ENCODE data around the gene UGT1A6.
"Not testable (repeated sequence)": the region's sequence is repeated elsewhere in the genome, so short reads cannot be mapped to it uniquely, and the experiment has no call there.

UGT1A6 gene

DNA sequence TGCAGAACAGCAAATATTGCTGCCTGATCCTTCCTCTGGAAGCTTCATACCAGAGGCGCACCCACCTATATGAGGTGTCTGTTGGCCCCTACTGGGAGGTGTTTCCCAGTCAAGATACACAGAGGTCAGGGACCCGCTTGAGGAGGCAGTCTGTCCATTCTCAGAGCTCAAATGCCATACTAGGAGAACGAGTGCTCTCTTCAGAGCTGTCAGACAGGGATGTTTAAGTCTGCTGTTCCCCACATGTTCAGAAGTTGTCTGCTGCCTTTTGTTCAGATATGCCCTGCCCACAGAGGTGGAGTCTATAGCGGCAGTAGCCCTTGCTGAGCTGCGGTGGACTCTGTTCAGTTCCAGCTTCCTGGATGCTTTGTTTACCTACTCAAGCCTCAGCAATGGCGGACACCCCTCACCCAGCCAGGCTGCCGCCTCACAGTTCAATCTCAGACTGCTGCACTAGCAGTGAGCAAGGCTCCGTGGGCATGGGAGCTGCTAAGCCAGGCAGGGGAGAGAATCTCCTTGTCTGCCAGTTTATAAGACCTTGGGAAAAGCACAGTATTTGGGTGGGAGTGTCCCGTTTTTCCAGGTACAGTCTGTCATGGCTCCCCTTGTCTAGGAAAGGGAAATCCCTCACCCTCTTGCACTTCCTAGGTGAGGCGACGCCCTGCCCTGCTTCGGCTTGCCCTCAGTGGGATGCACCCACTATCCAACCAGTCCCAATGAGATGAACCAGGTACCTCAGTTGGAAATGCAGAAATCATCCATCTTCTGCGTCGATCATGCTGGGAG, 44.4 kb downstream of the UGT1A6 start:
- not testable (repeated sequence) for DNase-seq

DNA sequence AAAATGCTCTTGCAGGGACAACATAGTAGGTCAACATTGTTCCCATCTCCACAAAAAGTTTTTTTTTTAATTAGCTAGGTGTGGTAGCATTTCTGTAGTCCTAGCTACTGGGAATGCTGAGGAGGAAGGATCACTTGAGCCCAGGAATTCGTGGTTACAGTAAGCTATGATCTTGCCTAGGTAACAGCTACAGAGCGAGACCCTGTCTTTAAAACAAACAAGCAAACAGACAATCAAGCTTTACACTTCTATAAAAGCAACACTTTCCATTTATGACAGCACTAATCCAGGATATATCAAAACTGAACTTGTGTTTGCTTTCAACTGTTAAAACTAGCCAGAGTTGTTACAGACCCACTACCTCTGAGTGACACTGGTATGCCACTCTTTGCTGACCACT, 48.2 kb downstream of the UGT1A6 start:
- no peak for DNase-seq

DNA sequence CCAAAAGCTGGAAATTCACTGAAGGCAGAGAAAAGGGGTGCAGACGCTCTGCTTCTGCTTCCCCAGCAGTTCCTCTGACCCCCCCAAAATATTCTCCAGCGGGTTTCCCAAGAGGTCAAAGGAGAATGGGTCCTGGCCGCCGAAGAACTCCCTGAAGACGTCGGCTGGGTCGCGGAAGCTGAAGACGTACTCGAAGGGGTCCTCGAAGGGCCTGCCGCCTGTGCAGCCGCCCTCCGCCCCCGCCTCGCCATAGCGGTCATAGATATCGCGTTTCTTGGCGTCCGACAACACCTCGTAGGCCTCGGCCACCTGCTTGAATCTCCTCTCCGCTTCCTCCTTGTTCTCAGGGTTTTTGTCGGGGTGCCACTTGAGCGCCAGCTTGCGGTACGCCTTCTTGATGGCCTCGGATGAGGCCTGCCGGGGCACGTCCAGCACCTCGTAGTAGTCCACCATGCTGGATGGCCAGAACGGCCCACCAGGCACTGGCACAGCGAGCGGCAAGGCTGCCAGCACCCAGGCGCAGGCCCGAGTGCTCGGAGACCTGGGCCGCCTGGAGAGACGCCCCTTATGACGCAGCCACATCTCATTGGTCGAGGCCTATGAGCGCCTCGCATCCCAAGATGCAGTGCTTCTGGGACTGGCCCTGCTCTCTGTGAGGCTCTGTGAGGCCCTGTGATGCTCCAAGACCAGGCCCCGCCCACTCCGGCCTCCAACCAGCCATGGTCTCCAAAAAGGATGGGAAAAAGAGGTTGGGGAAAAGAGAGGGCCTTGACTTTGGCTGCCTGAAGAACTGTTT, 51.0 kb downstream of the UGT1A6 start:
- DNase-seq = no peak

DNA sequence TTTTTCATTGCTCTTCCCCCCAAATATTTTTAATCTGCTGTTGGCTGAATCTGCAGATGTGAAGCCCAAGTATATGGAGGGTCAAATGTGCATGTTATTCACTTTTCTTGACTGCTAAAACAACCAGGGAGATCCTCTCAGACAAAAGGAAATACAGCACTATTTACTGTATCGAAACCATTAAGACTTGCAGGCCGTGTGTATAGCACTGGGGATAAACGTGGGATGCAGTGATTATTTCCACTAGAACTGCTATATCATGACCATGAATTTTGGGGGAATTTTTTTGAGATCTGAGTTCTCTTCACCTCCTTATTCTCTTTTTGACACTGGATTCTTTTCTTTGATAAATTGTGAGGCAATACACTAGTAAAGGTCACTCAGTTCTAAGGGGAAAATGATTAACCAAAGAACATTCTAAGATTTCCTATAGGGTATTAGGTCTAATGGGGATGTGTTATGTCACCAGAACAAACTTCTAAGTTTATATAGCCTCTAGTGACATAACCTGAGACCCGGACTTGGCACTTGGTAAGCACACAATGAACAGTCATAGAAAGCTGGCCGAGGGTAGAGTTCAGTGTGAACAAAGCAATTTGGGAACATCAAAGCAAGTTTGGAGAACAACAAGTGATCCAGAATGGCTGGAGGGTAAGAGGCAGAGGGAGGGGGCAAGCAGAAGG, 52.5 kb downstream of the UGT1A6 start:
- DNase-seq = no peak

DNA sequence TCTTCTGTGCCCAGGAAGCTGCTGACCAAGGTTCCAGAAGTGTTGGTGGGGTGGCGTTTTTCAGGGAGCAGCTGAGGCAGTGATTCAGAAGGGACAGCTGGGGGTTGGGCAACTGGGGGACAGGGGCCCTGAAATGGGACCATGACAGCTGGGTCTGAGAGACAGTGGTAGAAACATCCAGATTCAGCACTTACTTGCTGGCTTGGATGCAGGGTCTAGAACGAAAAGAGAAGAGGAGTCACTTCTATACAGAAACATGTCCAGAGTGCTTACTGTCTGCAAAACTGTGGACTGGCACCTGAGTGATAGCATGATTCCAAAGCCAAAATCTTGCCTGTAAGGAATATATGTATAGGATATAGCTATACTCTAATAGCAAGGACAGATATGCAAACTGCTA, 53.1 kb downstream of the UGT1A6 start:
- DNase-seq = not testable (repeated sequence)

DNA sequence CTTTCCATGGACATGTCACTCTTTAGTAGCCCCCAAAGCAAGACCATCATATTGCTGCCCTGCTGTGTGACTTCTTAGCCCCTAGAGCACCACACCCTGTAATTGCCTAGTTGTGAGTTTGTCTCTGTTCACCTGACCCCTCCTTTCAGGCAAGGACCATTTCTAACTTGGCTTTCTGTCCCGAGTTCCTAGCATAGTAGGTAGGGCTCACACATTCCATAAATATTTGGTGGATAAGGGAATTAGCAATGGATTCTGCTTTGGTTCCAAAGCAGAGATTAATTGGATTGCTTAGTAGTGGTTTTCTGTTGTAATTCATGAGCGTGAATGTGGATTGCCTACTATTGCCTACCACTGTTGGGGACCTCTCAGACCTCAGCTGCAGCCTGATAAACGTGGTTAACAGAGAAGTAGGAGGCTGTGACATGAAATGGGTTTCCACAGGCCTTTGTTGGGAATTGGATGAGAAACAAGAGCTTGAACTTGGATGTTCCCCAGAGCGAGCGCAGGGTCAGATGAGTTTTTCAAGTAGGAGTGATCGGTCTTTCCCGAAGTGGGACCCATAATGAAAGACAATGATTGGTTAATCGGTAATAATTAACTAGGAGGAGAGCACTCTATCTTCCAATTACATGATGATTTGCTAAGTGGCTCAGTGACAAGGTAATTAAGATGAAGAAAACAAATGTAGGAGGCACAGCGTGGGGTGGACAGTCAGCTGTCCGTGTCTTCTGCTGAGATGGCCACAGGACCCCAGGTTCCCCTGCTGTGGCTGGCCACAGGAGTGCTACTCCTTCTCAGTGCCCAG, 54.0 kb downstream of the UGT1A6 start:
- DNase-seq = no peak

DNA sequence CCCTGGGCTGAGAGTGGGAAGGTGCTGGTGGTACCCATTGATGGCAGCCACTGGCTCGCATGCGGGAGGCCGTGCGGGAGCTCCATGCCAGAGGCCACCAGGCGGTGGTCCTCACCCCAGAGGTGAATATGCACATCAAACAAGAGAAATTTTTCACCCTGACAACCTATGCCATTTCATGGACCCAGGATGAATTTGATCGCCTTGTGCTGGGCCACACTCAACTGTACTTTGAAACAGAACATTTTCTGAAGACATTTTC, 54.5 kb downstream of the UGT1A6 start:
- no peak for DNase-seq

DNA sequence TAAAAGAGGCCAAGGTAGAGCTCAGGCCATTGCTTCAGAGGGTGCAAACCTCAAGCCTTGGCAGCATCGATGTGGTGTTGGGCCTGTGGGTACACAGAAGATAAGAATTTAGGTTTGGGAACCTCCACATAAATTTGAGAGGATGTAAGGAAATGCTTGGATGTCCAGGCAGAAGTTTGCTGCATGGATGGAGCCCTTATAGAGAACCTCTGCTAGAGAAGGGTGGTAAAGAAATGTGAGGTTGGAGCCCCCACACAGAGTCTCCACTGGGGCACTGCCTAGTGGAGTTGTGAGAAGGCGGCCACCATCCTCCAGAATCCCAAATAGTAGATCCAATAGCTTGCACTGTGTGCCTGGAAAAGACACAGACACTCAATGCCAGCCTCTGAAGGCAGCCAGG, 58.0 kb downstream of the UGT1A6 start:
- not testable (repeated sequence) for DNase-seq

DNA sequence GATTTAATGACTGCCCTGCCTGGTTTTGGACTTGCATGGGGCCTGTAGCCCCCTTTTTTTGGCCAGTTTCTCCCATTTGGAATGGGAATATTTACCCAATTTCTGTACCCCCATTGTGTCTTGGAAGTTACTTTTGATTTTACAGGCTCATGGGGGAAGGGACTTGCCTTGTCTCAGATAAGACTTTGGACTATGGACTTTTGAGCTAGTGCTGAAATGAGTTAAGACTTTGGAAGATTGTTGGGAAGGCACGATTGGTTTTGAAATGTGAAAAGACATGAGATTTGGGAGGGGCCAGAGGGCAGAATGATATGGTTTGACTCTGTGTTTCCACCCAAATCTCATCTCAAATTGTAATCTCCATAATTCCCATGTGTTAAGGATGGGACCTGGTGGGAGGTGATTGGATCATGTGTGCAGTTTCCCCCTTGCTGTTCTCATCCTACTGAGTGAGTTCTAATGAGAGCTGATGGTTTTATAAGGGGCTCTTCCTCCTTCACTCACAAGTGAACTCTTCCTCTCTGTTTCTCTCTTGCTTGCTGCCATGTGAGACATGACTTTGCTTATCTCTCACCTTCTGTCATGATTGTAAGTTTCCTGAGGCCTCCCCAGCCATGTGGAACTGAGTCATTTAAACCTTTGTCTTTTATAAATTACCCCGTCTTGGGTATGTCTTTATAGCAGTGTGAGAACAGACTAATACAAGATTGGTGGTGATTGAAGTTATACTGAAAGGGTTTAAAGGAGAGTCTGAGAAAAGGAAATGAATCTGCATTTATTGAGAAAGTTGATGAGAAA, 58.7 kb downstream of the UGT1A6 start:
- not testable (repeated sequence) for DNase-seq

DNA sequence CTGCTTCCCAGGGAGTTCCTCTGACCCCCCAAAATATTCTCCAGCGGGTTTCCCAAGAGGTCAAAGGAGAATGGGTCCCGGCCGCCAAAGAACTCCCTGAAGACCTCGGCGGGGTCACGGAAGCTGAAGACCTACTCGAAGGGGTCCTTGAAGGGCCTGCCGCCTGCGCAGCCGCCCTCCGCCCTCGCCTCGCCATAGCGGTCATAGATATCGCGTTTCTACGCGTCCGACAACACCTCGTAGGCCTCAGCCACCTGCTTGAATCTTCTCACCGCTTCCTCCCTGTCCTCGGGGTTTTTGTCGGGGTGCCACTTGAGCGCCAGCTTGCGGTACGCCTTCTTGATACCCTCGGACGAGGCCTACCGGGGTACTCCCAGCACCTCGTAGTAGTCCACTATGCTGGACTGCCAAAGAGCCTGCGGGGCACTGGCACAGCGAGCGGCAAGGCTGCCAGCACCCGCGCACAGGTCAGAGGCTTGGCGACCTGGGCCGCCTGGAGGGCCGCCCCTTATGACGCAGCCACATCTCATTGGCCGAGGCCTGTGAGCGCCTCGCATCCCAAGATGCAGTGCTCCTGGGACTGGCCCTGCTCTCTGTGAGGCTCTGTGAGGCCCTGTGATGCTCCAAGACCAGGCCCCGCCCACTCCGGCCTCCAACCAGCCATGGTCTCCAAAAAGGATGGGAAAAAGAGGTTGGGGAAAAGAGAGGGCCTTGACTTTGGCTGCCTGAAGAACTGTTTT, 62.4 kb downstream of the UGT1A6 start:
- no peak for DNase-seq

DNA sequence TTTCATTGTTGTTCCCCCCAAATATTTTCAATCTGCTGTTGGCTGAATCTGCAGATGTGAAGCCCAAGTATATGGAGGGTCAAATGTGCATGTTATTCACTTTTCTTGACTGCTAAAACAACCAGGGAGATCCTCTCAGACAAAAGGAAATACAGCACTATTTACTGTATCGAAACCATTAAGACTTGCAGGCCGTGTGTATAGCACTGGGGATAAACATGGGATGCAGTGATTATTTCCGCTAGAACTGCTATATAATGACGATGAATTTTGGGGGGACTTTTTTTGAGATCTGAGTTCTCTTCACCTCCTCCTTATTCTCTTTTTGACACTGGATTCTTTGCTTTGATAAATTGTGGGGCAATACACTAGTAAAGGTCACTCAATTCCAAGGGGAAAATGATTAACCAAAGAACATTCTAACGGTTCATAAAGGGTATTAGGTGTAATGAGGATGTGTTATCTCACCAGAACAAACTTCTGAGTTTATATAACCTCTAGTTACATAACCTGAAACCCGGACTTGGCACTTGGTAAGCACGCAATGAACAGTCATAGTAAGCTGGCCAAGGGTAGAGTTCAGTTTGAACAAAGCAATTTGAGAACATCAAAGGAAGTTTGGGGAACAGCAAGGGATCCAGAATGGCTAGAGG, 63.9 kb downstream of the UGT1A6 start:
- no peak for DNase-seq

DNA sequence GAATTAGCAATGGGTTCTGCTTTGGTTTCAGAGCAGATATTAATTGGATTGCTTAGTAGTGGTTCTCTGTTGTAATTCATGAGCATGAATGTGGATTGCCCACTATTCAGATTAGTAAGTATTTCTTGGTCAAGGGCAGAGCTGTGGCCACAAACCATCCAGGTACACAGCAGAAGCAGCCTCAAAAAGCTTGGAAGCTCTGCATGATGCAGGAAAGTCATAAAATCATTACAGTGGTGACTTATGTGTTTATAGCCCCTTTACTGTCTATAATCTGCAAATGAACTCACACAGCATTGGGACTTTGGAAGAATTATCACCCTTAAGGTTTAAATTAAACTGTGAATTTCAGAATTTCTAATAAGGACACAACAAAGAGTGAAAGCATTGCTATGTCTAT, 65.5 kb downstream of the UGT1A6 start:
- DNase-seq = no peak

DNA sequence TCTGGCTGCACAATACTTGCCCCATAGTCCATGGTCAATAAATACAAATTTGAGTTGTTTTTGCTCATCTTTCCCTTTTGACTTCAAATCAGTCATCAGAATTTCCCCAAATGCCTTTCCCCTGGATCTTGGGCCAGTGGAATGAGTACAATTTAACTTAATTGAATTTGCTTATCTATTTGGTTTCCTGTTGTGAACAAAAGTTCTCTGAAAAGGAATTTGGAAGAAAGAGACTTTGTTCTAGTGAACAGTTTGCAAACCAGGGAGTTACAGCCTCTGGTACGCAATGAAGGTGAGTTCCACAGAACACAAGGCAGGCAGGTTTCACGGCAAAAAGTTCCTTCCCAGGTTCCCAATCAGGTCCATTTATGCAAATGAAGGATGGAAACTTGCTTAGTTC, 66.2 kb downstream of the UGT1A6 start:
- DNase-seq = no peak

DNA sequence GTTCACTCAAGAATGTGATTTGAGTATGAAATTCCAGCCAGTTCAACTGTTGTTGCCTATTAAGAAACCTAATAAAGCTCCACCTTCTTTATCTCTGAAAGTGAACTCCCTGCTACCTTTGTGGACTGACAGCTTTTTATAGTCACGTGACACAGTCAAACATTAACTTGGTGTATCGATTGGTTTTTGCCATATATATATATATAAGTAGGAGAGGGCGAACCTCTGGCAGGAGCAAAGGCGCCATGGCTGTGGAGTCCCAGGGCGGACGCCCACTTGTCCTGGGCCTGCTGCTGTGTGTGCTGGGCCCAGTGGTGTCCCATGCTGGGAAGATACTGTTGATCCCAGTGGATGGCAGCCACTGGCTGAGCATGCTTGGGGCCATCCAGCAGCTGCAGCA, 67.4 kb downstream of the UGT1A6 start, which contains the start of gene UGT1A1:
Gene UGT1A1 (plus strand): TSS at position 228 of the 400 bp plus-strand sequence. CDS start 18 bp downstream, at position 246.
- DNase-seq = no peak

DNA sequence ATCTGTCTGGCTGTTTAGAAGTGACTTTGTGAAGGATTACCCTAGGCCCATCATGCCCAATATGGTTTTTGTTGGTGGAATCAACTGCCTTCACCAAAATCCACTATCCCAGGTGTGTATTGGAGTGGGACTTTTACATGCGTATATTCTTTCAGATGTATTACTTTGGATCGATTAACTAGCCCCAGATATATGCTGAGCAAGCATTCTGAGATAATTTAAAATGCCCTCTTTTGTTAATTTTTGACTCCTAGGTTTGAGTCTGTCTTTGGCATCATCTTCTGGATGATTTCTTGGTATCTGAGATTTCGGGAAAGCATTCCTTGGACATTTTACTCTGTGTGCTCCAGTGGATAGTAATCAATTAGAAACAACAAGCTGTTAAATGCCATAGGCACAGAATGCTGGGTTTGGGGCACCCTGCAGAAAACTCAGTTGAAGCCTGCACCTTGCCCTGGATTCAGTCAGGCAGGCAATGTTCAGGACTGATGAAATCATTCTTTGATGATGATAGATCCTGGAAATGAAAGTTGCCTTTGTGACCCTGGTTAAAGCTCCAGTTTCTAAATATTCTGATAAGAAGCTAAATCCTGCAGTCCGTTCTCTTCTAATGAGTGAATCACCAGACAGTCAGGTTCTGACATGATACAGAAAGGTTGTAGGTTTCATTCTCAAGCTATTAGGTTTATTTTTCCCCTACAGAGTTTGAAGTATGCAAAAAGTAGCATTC, 68.5 kb downstream of the UGT1A6 start:
- DNase-seq = no peak

DNA sequence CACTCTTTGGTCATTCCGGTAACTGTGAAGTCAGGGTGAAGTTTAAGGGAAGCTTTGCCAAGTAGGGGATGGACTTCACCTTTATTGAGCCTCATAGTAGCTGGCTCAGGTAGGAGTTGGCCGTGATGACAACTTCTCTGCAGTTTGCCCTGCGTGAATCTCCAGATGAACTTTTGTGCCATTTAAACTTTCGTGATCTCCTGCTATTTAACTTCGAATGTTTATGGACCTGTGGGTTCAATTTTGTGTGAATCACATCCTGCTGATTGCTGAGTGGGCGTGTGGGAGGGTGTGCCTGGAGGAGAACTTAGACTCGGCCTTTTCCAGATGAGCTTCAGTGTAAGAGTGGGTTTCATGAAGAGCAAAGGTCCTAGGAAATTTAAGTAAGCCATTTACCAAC, 71.6 kb downstream of the UGT1A6 start:
- no peak for DNase-seq

DNA sequence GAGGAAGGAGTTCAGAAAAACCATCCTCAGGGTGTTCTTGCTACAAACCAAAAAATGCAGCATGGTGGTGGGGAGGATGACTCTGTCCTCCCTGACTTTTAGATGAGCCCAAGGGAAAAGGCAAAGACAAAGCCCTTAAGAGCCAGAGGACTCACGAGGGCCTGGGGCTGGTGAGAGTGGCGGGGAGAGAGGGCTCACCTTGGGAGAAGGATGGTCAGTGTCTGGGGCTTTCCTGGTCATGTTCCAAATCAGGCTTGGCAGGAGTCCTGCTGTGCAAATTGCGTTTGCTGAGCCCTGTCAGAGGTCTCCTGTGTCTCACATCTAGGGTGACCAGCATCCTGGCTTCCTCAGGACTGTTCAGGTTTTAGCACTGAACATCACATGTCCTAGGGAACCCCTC, 72.1 kb downstream of the UGT1A6 start:
- no peak for DNase-seq

DNA sequence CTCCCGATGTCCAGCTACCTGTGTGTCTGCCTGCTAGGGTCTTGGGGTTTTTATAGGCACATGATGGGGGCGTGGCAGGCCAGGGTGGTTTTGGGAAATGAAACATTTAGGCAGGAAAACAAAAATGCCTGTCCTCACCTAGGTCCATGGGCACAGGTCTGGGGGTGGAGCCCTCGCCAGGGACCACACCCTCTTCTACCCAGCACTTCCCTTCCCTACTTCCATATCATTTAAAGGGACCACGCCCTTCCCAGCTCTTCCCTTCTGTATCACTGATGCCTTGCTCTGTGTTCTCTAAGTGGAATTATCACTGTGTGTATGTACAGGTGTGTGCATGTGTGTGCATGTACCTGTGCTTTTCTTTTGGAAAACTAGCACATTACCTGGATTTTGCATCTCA, 73.7 kb downstream of the UGT1A6 start:
- no peak for DNase-seq

DNA sequence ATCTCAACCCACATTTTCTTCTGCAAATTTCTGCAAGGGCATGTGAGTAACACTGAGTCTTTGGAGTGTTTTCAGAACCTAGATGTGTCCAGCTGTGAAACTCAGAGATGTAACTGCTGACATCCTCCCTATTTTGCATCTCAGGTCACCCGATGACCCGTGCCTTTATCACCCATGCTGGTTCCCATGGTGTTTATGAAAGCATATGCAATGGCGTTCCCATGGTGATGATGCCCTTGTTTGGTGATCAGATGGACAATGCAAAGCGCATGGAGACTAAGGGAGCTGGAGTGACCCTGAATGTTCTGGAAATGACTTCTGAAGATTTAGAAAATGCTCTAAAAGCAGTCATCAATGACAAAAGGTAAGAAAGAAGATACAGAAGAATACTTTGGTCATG, 75.4 kb downstream of the UGT1A6 start:
- no peak for DNase-seq

DNA sequence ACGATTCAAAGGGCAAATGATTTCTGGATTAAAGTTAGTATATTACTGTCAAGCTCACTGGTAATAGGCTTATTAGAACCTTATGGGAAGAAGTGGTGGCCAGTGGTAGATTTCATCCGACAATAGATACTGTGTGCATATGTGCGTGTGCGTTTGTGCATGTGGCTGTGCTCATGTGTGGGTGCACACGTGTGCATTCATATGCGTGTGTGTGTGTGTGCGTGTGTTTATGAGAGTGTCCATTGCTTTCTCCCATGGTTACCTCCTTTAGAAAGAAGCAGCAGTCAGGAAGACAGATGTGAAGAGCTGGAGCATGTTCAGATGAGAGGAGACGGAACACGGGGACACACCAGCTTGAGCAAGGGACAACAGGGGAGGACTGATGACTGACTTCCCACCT, 76.6 kb downstream of the UGT1A6 start:
- DNase-seq = no peak

All from NCI-H1436 (cell line).